ENCODE data around the gene SLC12A2.

The SLC12A2 gene

GRCh38 chr5:128195316-128195715 lies 111.8 kb downstream of the SLC12A2 start:
- no peak for TF ChIP-seq CTCF (IDR thresholded peaks at IDR 0.05; ENCODE audit: control extremely low read depth, extremely low read depth, low read depth, missing control alignments)
- no peak for DNase-seq (ENCODE audit: extremely low spot score)
- CTCF ChIA-PET: interaction anchor here (0.9 to 1.0 kb wide), 2 partner anchors 625 to 632 kb away, joined by 3 read pairs; no protein-coding TSS in a partner anchor
- POLR2A ChIA-PET: no interaction called here

DNA sequence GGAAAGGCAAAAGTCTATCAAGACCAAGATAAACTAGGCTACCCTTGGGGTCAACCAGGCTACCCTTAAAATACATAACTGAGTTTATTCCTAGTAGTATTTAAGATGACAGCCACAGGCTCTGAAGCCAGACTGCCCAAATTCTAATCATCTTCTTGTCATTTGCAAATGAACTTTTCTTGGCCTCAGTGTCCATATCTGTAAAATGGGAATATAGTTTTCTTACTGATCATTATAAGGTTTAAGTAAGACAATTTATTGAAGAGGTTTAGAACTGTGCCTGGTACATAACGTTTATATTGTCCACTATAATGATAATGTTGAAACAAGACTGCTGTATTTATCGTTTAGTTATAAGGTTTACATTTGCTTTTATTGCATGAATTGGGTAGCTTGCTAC lies 112.5 kb downstream of the SLC12A2 start:
- no peak for TF ChIP-seq CTCF (IDR thresholded peaks at IDR 0.05; ENCODE audit: control extremely low read depth, extremely low read depth, low read depth, missing control alignments)
- ChIA-PET POLR2A (no interaction called here), CTCF (interaction anchor here (1.0 to 2.2 kb wide), 4 partner anchors 10 to 632 kb away, joined by 3 to 10 read pairs (median 6); no protein-coding TSS in a partner anchor)
- DNase-seq (ENCODE audit: extremely low spot score): no peak

DNA sequence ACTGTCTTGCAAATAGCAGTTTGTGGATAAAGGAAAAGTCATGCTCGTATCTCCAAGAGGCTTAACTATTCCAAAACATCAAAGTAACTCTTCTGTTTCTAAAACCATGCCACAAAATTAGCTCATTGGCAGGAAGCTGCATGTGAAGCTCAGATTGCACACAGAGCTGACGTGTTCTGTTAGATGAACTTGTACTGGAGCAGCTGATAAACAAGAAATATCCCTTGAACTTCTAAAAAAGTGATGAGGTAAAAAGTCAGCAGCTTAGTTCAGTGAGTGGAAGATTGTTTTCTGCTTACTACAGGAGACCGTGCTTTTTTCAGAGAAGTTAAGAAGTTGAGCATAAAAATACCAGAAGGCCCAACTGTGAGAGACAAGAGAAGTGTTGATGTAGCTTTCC lies 113.2 kb downstream of the SLC12A2 start:
- CTCF ChIA-PET: interaction anchor here (0.9 to 2.2 kb wide), 5 partner anchors 9 to 633 kb away, joined by 3 to 10 read pairs (median 6); no protein-coding TSS in a partner anchor

DNA sequence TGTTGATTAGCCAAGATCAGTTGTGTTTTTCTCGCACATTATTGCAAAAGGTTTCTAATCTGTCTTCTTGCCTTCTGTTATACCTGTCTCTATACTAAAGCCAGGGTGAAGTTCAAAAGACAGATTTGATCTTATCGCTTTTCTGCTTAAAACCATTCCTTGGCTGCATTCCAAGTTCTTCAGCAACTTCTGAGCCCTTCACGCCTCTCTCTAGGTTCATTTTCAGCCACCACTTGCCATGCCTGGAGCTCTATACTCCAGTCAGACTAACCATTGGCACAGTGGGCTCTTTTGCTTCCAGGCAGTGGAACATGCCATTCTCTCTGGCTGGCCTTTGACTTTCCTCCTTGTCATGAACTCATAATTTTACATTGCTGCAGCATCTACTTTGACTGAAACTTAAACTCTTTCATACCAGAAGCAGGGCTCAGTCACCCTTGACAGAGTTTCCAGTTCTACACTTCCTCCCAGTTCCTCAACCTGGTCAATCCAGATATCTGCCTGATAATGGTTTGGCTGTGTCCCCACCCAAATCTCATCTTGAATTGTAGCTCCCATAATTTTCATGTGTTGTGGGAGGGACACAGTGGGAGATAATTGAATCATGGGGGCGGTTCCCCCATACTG lies 114.4 kb downstream of the SLC12A2 start:
- TF ChIP-seq CTCF (IDR thresholded peaks at IDR 0.05; ENCODE audit: control extremely low read depth, extremely low read depth, low read depth, missing control alignments): no peak
- no peak for DNase-seq (ENCODE audit: extremely low spot score)
- ChIA-PET CTCF (interaction anchor here (1.2 to 2.2 kb wide), 4 partner anchors 13 to 634 kb away, joined by 3 to 10 read pairs (median 7); no protein-coding TSS in a partner anchor), POLR2A (no interaction called here)

More for the DNA sequence above, 113.2 kb downstream of the SLC12A2 start:
- DNase-seq (ENCODE audit: extremely low spot score): no peak
- TF ChIP-seq CTCF (IDR thresholded peaks at IDR 0.05; ENCODE audit: control extremely low read depth, extremely low read depth, low read depth, missing control alignments): no peak
- POLR2A ChIA-PET: no interaction called here

GRCh38 chr5:128199104-128199503 lies 115.5 kb downstream of the SLC12A2 start:
- ChIA-PET POLR2A (no interaction called here), CTCF (interaction anchor here (1.5 to 6.1 kb wide), 6 partner anchors 10 to 637 kb away, joined by 4 to 57 read pairs (median 9); no protein-coding TSS in a partner anchor)
- no peak for DNase-seq (ENCODE audit: extremely low spot score)
- no peak for TF ChIP-seq CTCF (IDR thresholded peaks at IDR 0.05; ENCODE audit: control extremely low read depth, extremely low read depth, low read depth, missing control alignments)

GRCh38 chr5:128199611-128200010 lies 116.0 kb downstream of the SLC12A2 start:
- no peak for TF ChIP-seq CTCF (IDR thresholded peaks at IDR 0.05; ENCODE audit: control extremely low read depth, extremely low read depth, low read depth, missing control alignments)
- POLR2A ChIA-PET: no interaction called here
- CTCF ChIA-PET: interaction anchor here (0.9 to 6.1 kb wide), 9 partner anchors 8 to 638 kb away, joined by 3 to 57 read pairs (median 7); no protein-coding TSS in a partner anchor
- DNase-seq (ENCODE audit: extremely low spot score): no peak

Measured in GM10248 (cell line).